Activated CD8-positive, alpha-beta memory T cell treated with anti-CD3 and anti-CD28 coated beads, Interleukin-2, amount 50 U/mL, for 48 hours (primary cell): ENCODE results near the gene LAMTOR4.
"Not testable (repeated sequence)": the region's sequence is repeated elsewhere in the genome, so short reads cannot be mapped to it uniquely, and the experiment has no call there.

ENCODE experiments used
- DNase-seq: peaks from one replicate; pipeline ENCODE4 v3.0.0-alpha.2; 2020

Gene LAMTOR4

GRCh38 chr7:100173806-100174495 lies 25.2 kb downstream of the LAMTOR4 start:
- DNase-seq, result no peak

GRCh38 chr7:100174582-100174981 lies 25.9 kb downstream of the LAMTOR4 start:
- DNase-seq, result no peak

- no peak for DNase-seq
Measured at GRCh38 chr7:100175296-100175935, 26.7 kb downstream of the LAMTOR4 start.

- no peak for DNase-seq
Measured at GRCh38 chr7:100176096-100177044, 27.7 kb downstream of the LAMTOR4 start.

- peak; percentile 99 for DNase-seq
Measured at GRCh38 chr7:100177045-100178001, 28.6 kb downstream of the LAMTOR4 start, which contains the start of the genes GPC2 and STAG3. GPC2 (minus strand) TSS chr7:100177381; CDS start chr7:100177199, 182 bp downstream. STAG3 (plus strand) TSS chr7:100177918; CDS start chr7:100180557, 2,639 bp downstream.

- DNase-seq, result not testable (repeated sequence)
Measured at GRCh38 chr7:100180084-100180483, 31.4 kb downstream of the LAMTOR4 start.

- not testable (repeated sequence) for DNase-seq
Measured at GRCh38 chr7:100182616-100183015, 33.9 kb downstream of the LAMTOR4 start.

GRCh38 chr7:100183090-100183489 lies 34.4 kb downstream of the LAMTOR4 start:
- not testable (repeated sequence) for DNase-seq

- DNase-seq, result no peak
Measured at GRCh38 chr7:100185726-100186125, 37.0 kb downstream of the LAMTOR4 start.

GRCh38 chr7:100189061-100189460 lies 40.3 kb downstream of the LAMTOR4 start:
- no peak for DNase-seq

- no peak for DNase-seq
Measured at GRCh38 chr7:100190048-100190711, 41.5 kb downstream of the LAMTOR4 start.

GRCh38 chr7:100191775-100192174 lies 43.1 kb downstream of the LAMTOR4 start:
- DNase-seq, result no peak

GRCh38 chr7:100192281-100192862 lies 43.7 kb downstream of the LAMTOR4 start:
- not testable (repeated sequence) for DNase-seq

- no peak for DNase-seq
Measured at GRCh38 chr7:100192969-100193368, 44.3 kb downstream of the LAMTOR4 start.

GRCh38 chr7:100195222-100195621 lies 46.5 kb downstream of the LAMTOR4 start:
- DNase-seq, result no peak

GRCh38 chr7:100195901-100196322 lies 47.2 kb downstream of the LAMTOR4 start:
- DNase-seq, result not testable (repeated sequence)

GRCh38 chr7:100198266-100198665 lies 49.5 kb downstream of the LAMTOR4 start:
- no peak for DNase-seq

GRCh38 chr7:100200693-100201092 lies 52.0 kb downstream of the LAMTOR4 start:
- DNase-seq, result no peak
